ENCODE measurements around the gene ZFHX3. TPM values are rescaled to one million over a fixed set of nuclear protein-coding genes. Genes with fewer than 3 reads are reported as not detected.

ZFHX3 gene
- total and polyA plus RNA-seq, 2 of the 8 experiments (the other 6 are each of a cell fraction or from before 2014, with no cell fraction given): 0.08 to 0.99 TPM

DNA sequence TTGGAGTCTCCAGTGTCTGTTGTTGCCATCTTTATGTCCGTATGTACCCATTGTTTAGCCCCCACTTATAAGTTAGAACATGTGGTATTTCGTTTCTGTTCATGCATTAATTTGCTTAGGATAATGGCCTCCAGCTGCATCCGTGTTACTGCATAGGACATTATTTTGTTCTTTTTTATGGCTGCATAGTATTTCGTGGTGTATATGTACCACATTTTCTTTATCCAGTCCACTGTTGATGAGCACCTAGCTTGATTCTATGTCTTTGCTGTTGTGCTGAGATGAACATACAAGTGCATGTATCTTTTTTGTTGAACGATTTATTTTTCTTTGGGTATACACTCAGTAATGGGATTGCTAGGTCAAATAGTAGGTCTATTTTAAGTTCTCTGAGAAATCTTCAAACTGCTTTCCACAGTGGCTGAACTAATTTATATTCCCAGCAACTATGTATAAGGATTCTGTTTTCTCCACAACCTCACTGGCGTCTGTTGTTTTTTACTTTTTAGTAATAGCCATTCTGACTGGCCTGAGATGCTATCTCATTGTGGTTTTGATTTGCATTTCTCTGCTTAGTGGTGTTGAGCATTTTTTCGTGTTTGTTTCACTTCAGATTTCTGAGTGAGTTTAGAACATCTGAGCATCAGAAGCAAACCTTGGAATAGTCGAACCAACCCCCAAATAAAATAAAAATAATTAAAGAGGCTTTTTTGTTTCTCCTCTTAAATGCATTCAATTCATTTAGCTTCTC lies 304.7 kb downstream of the ZFHX3 start (continued):
- TF ChIP-seq YY1 (IDR thresholded peaks at IDR 0.05; ENCODE audit: low read depth, low read length) (no peak), CEBPB (IDR thresholded peaks at IDR 0.05; ENCODE audit: low read depth, low read length) (no peak)
